Fibroblast of lung (primary cell): Measurements from ENCODE around the gene GRIK2. TPM values are rescaled to one million over a fixed set of nuclear protein-coding genes. Genes with fewer than 3 reads are reported as not detected.

Experiments used
- DNase-seq, 2 donors: peaks; one replicate each; pipeline versions ENCODE4 v3.0.0 to v3.0.0-alpha.2; 2010; ENCODE audit warnings: low read depth in 2 of 2
- H2AFZ ChIP-seq: 2 replicates; pipeline ENCODE4 v1.5.1; 2012; ENCODE audit warnings: low read length, control low read depth, inconsistent platforms
- H3K27ac ChIP-seq: 2 replicates; pipeline ENCODE4 v1.5.1; 2011; ENCODE audit warnings: low read length, control low read depth; ENCODE audit not compliant: insufficient read depth
- H3K27me3 ChIP-seq: 2 replicates; pipeline ENCODE4 v1.5.1; 2011; ENCODE audit warnings: mild to moderate bottlenecking, low read length; ENCODE audit not compliant: control insufficient read depth, insufficient read depth
- H3K36me3 ChIP-seq: 2 replicates; pipeline ENCODE4 v1.5.1; 2011; ENCODE audit warnings: low read length; ENCODE audit not compliant: control insufficient read depth, insufficient read depth
- H3K4me1 ChIP-seq: 2 replicates; pipeline ENCODE4 v1.5.1; 2011; ENCODE audit warnings: low read length; ENCODE audit not compliant: control insufficient read depth, insufficient read depth; ENCODE audit errors: extremely low read depth
- H3K4me2 ChIP-seq: 2 replicates; pipeline ENCODE4 v1.5.1; 2011; ENCODE audit warnings: low read length, control low read depth; ENCODE audit not compliant: insufficient read depth; ENCODE audit errors: extremely low read depth
- H3K4me3 ChIP-seq, 4 experiments: fragments of 200-600 bp in 1 of 4; sonication (generic) in 1 of 4; replicated peaks in 1 of 4; 2 replicates each; pipeline ENCODE4 v1.5.1; 2011 to 2016; ENCODE audit warnings: low read length in 4 of 4, low read depth in 3 of 4, mild to moderate bottlenecking in 3 of 4, control low read depth in 2 of 4, inconsistent platforms in 1 of 4, mixed read lengths in 1 of 4; ENCODE audit not compliant: insufficient read depth in 1 of 4; ENCODE audit errors: control extremely low read depth in 1 of 4
- H3K79me2 ChIP-seq: 2 replicates; pipeline ENCODE4 v1.5.1; 2012; ENCODE audit warnings: mild to moderate bottlenecking, low read length, inconsistent platforms; ENCODE audit not compliant: control insufficient read depth, insufficient read depth
- H3K9ac ChIP-seq: 2 replicates; pipeline ENCODE4 v1.5.1; 2011; ENCODE audit warnings: mild to moderate bottlenecking, low read length, control low read depth; ENCODE audit not compliant: insufficient read depth
- H3K9me3 ChIP-seq: 2 replicates; pipeline ENCODE4 v1.5.1; 2012; ENCODE audit warnings: low read depth, low read length; ENCODE audit not compliant: control insufficient read depth, insufficient read depth
- H4K20me1 ChIP-seq: 2 replicates; pipeline ENCODE4 v1.5.1; 2011; ENCODE audit warnings: low read length; ENCODE audit not compliant: control insufficient read depth, insufficient read depth; ENCODE audit errors: extremely low read depth
- CTCF ChIP-seq, 2 donors: IDR thresholded peaks in 1 of 2; conservative IDR thresholded peaks in 1 of 2; 1 replicate in 1 of 2; 2 replicates in 1 of 2; pipeline ENCODE4 v1.5.1; 2011 to 2012; ENCODE audit warnings: low read length in 2 of 2, control low read depth in 1 of 2, inconsistent platforms in 1 of 2, low read depth in 1 of 2, mild to moderate bottlenecking in 1 of 2
- EZH2 ChIP-seq: IDR thresholded peaks from 2 replicates; pipeline ENCODE4 v1.5.1; 2012; ENCODE audit warnings: low read length, control low read depth, mild to moderate bottlenecking; ENCODE audit errors: missing control alignments
- polyA plus RNA-seq, 2 donors: library from polyadenylated mRNA; depleted of rRNA in 1 of 2; stranded (reverse) in 1 of 2; unstranded in 1 of 2; fragments of >200 nt; gene quantifications; 2 replicates each; pipeline ENCODE4 v1.2.1, GENCODE V29; 2011 to 2012; ENCODE audit warnings: missing spikeins in 1 of 2
- total RNA-seq: library from RNA; depleted of rRNA; stranded (reverse); fragments of >200 nt; gene quantifications from 2 replicates; pipeline ENCODE4 v1.2.1, GENCODE V29; 2014

GRIK2 gene
- total and polyA plus RNA-seq, 2 donors (not counting 1 experiment from before 2014, with no cell fraction given) = 0.33 to 0.40 TPM

GRCh38 chr6:101577091-101577490 lies 183.6 kb downstream of the GRIK2 start:
- H3K4me3 ChIP-seq = no peak overlapping the region
- no peak overlapping the region for H3K4me2 ChIP-seq
- H3K9me3 ChIP-seq = no peaks in the 10 kb centered on the region
- H3K4me1 ChIP-seq = no peaks in the 10 kb centered on the region
- H2AFZ ChIP-seq = no peak overlapping the region
- DNase-seq = no peak
- TF ChIP-seq EZH2 (no peak), CTCF (conservative IDR thresholded peaks at IDR 0.05 in 1 of 2, IDR thresholded peaks at IDR 0.05 in 1 of 2; ENCODE audit: low read depth in 1 of 2, low read length in 2 of 2) (no peak)
- no peak overlapping the region for H3K27ac ChIP-seq
- H4K20me1 ChIP-seq = no peaks in the 10 kb centered on the region
- no peaks in the 10 kb centered on the region for H3K36me3 ChIP-seq
- no peaks in the 10 kb centered on the region for H3K79me2 ChIP-seq
- H3K9ac ChIP-seq = no peak overlapping the region
- no peaks in the 10 kb centered on the region for H3K27me3 ChIP-seq

- H2AFZ ChIP-seq = no peak overlapping the region
- no peaks in the 10 kb centered on the region for H4K20me1 ChIP-seq
- H3K79me2 ChIP-seq = no peaks in the 10 kb centered on the region
- TF ChIP-seq EZH2 = no peak
- TF ChIP-seq CTCF (conservative IDR thresholded peaks at IDR 0.05 in 1 of 2, IDR thresholded peaks at IDR 0.05 in 1 of 2; ENCODE audit: low read depth in 1 of 2, low read length in 2 of 2) = no peak
- H3K36me3 ChIP-seq = no peaks in the 10 kb centered on the region
- H3K27ac ChIP-seq = no peak overlapping the region
- no peak for DNase-seq
- H3K4me2 ChIP-seq = no peak overlapping the region
- no peak overlapping the region for H3K4me3 ChIP-seq
- H3K9ac ChIP-seq = no peak overlapping the region
- no peaks in the 10 kb centered on the region for H3K27me3 ChIP-seq
- no peaks in the 10 kb centered on the region for H3K9me3 ChIP-seq
- no peaks in the 10 kb centered on the region for H3K4me1 ChIP-seq
Measured at GRCh38 chr6:101578306-101578705, 184.8 kb downstream of the GRIK2 start.

- no peak for DNase-seq
- Histone ChIP-seq H3K4me2 (no peak overlapping the region), H4K20me1 (no peaks in the 10 kb centered on the region), H3K79me2 (no peaks in the 10 kb centered on the region), H3K27me3 (no peaks in the 10 kb centered on the region), H3K9ac (no peak overlapping the region), H2AFZ (no peak overlapping the region), H3K4me3 (no peak overlapping the region), H3K9me3 (no peaks in the 10 kb centered on the region), H3K4me1 (no peaks in the 10 kb centered on the region), H3K27ac (no peak overlapping the region), H3K36me3 (no peaks in the 10 kb centered on the region)
- TF ChIP-seq EZH2 (no peak), CTCF (conservative IDR thresholded peaks at IDR 0.05 in 1 of 2, IDR thresholded peaks at IDR 0.05 in 1 of 2; ENCODE audit: low read depth in 1 of 2, low read length in 2 of 2) (no peak)
Measured at GRCh38 chr6:101582792-101583191, 189.3 kb downstream of the GRIK2 start.
